Vagina (tissue), 2 donors: Measurements from ENCODE around the gene EPSTI1.

Experiments used
- CTCF ChIP-seq, 3 experiments: fragments of 450-650 bp in 2 of 3; fragments of 200-600 bp in 1 of 3; sonication (generic) in 1 of 3; IDR thresholded peaks; one replicate each; pipeline ENCODE4 v1.5.1; 2017 to 2019; ENCODE audit warnings: antibody characterized with exemption in 3 of 3, mild to moderate bottlenecking in 2 of 3, moderate library complexity in 2 of 3
- POLR2A ChIP-seq, 2 donors: fragments of 450-650 bp; IDR thresholded peaks; one replicate each; pipeline ENCODE4 v1.6.1; 2017; ENCODE audit warnings: antibody characterized with exemption in 2 of 2, mild to moderate bottlenecking in 2 of 2, moderate library complexity in 2 of 2
- POLR2AphosphoS5 ChIP-seq, 2 donors: sonication (generic); formaldehyde crosslinking; IDR thresholded peaks; one replicate each; pipeline ENCODE4 v1.9.0; 2017; ENCODE audit warnings: antibody characterized with exemption in 2 of 2, mild to moderate bottlenecking in 2 of 2, low read depth in 1 of 2; ENCODE audit not compliant: insufficient read depth in 1 of 2

- TF ChIP-seq CTCF (IDR thresholded peaks at IDR 0.05) (no peak), POLR2A (IDR thresholded peaks at IDR 0.05) (no peak), POLR2AphosphoS5 (IDR thresholded peaks at IDR 0.05; ENCODE audit: insufficient read depth in 1 of 2, low read depth in 1 of 2) (no peak)
Measured at GRCh38 chr13:43022934-43023288, 30.9 kb upstream of the EPSTI1 start.
